Heart left ventricle (tissue), 16 donors: ENCODE measurements around the gene WWOX. TPM values are rescaled to one million over a fixed set of nuclear protein-coding genes. Genes with fewer than 3 reads are reported as not detected.

Experiments
- ATAC-seq, 4 donors: fragments of 200-7000 bp; cut with Tn5 transposase; one replicate each; pipeline ENCODE4 v1.9.1; 2020 to 2022; ENCODE audit warnings: moderate library complexity in 4 of 4, mild to moderate bottlenecking in 3 of 4, moderate number of reproducible peaks in 1 of 4
- DNase-seq, 5 donors: peaks; one replicate each; pipeline ENCODE4 v3.0.0-alpha.2; 2020
- H3K27ac ChIP-seq, 12 donors: fragments of 200-600 bp; sonication (generic) in 4 of 12; one replicate each; pipeline versions ENCODE4 v1.5.0 to v1.8.0; 2016 to 2022; ENCODE audit warnings: mild to moderate bottlenecking in 2 of 12
- H3K27me3 ChIP-seq, 9 donors: fragments of 200-600 bp; sonication (generic) in 2 of 9; one replicate each; pipeline versions ENCODE4 v1.5.1 to v1.8.0; 2016 to 2022; ENCODE audit warnings: mild to moderate bottlenecking in 3 of 9
- H3K36me3 ChIP-seq, 9 donors: fragments of 200-600 bp; sonication (generic) in 2 of 9; one replicate each; pipeline versions ENCODE4 v1.5.0 to v1.8.0; 2018 to 2022; ENCODE audit warnings: mild to moderate bottlenecking in 2 of 9
- H3K4me1 ChIP-seq, 12 donors: fragments of 200-600 bp; sonication (generic) in 4 of 12; one replicate each; pipeline versions ENCODE4 v1.5.0 to v1.8.0; 2016 to 2022; ENCODE audit warnings: mild to moderate bottlenecking in 3 of 12
- H3K4me3 ChIP-seq, 12 donors: fragments of 200-600 bp; sonication (generic) in 4 of 12; one replicate each; pipeline versions ENCODE4 v1.5.0 to v1.8.0; 2017 to 2022; ENCODE audit warnings: mild to moderate bottlenecking in 9 of 12, moderate library complexity in 4 of 12
- H3K9me3 ChIP-seq, 12 donors: fragments of 200-600 bp; sonication (generic) in 4 of 12; one replicate each; pipeline versions ENCODE4 v1.5.0 to v1.8.0; 2016 to 2022; ENCODE audit warnings: mild to moderate bottlenecking in 1 of 12
- POLR2A ChIP-seq, 2 donors: fragments of 450-650 bp; IDR thresholded peaks; one replicate each; pipeline ENCODE4 v1.6.1; 2017; ENCODE audit warnings: antibody characterized with exemption in 2 of 2, mild to moderate bottlenecking in 2 of 2, moderate library complexity in 2 of 2
- WGBS, 4 donors: extraction: QIAGEN DNeasy Blood & Tissue Kit in 2 of 4; methylation state at CpG; one replicate each; pipeline versions ENCODE4 v1.1.5 to v1.1.7; 2013 to 2018; 5-methylcytosine and 5-hydroxymethylcytosine counted together
- intact Hi-C, 10 donors: fragments of 100-400 bp; cut with DNase I; formaldehyde crosslinking; loops; one replicate each; pipeline versions ENCODE4 v1.11.1 to v1.14.2; 2022
- polyA plus RNA-seq, 2 donors: library from polyadenylated mRNA; stranded (reverse); fragments of 200-250 nt; gene quantifications; one replicate each; pipeline ENCODE4 v1.2.3, GENCODE V29; 2013
- total RNA-seq, 9 donors: library from RNA; depleted of rRNA in 2 of 9; stranded (reverse); fragments of >200 nt in 2 of 9; fragmentation: NEBNext Ultra II Directional in 3 of 9; extraction: Animal tissue kit (Norgen Biotek cat#: 25700) in 3 of 9; gene quantifications; one replicate each; pipeline versions ENCODE4 v1.1.0 to v1.2.4, GENCODE V29; 2016 to 2023
- TF ChIP-seq, protein P1 (sequence below), 12 donors: fragments of 200-600 bp; sonication (generic) in 4 of 12; IDR thresholded peaks; one replicate each; pipeline versions ENCODE4 v1.5.0 to v1.8.0; 2018 to 2022; ENCODE audit warnings: antibody characterized with exemption in 12 of 12, mild to moderate bottlenecking in 5 of 12
- donor health status: ischemic (EF 13 %, LVEDD 7.1; RV severe dilation, severe dysfunction).
- donor health status: healthy with polysubstance abuse.
- donor health status: DM: no; HTN: yes; CAD: no.
- donor health status: DM: no; HTN: no; CAD: no.
- donor health status: ischemic (EF 25% LVEDD 6.9; RV normal size, moderate dysfunction).
- donor health status: ischemic (EF 25% LVEDD 5.7; RV mildly dilated, moderate dysfunction).
- donor health status: healthy.
- donor health status: DM: yes; HTN: yes; CAD: no.
- donor health status: ischemic (EF 35%, LVEDD 5.7; RV mildly dilated, moderate dysfunction).
- donor health status: nonischemic (EF 11% LVEDD 7.7; RV severe dilation, severe dysfunction).
- donor health status: DM: yes; HTN: yes; CAD: no.
- donor health status: PGD.
- donor health status: ischemic (EF 29% LVEDD 5.4; RV normal size, mild dysfunction).
- donor health status: nonischemic (EF 23%, LVEDD 6.1; RV moderate dilation, normal function).

WWOX gene
- total and polyA plus RNA-seq, 11 donors, result 4.3 to 18.3 (median 9.1) TPM

GRCh38 chr16:78161023-78161729, 61.7 kb downstream of the WWOX start:
- no peak overlapping the region for H3K4me3 ChIP-seq
- ATAC-seq (no peak), DNase-seq (no peak)
- peaks cover 0 to 29% (median 7%) of the 10 kb centered on the region in 12 donors for H3K9me3 ChIP-seq
- 97 to 98% (median 97%) methylated on average over 5 of the region's 5 CpGs for WGBS, 4 donors
- intact Hi-C loops, result no loop called here
- TF ChIP-seq, protein P1, sequence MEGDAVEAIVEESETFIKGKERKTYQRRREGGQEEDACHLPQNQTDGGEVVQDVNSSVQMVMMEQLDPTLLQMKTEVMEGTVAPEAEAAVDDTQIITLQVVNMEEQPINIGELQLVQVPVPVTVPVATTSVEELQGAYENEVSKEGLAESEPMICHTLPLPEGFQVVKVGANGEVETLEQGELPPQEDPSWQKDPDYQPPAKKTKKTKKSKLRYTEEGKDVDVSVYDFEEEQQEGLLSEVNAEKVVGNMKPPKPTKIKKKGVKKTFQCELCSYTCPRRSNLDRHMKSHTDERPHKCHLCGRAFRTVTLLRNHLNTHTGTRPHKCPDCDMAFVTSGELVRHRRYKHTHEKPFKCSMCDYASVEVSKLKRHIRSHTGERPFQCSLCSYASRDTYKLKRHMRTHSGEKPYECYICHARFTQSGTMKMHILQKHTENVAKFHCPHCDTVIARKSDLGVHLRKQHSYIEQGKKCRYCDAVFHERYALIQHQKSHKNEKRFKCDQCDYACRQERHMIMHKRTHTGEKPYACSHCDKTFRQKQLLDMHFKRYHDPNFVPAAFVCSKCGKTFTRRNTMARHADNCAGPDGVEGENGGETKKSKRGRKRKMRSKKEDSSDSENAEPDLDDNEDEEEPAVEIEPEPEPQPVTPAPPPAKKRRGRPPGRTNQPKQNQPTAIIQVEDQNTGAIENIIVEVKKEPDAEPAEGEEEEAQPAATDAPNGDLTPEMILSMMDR (IDR thresholded peaks at IDR 0.05), result no peak
- no peak for TF ChIP-seq POLR2A (IDR thresholded peaks at IDR 0.05)
- no peaks in the 10 kb centered on the region for H3K27me3 ChIP-seq
- no peaks in the 10 kb centered on the region for H3K4me1 ChIP-seq
- H3K36me3 ChIP-seq, result no peaks in the 10 kb centered on the region
- H3K27ac ChIP-seq, result no peak overlapping the region

- intact Hi-C loops, result no loop called here
- no peak for ATAC-seq
- Histone ChIP-seq H3K9me3 (peaks cover 0 to 24% (median 7%) of the 10 kb centered on the region in 12 donors), H3K4me1 (no peaks in the 10 kb centered on the region), H3K4me3 (no peak overlapping the region), H3K27me3 (no peaks in the 10 kb centered on the region), H3K36me3 (no peaks in the 10 kb centered on the region), H3K27ac (no peak overlapping the region)
- 85 to 95% (median 90%) methylated on average over 11 to 12 of the region's 12 CpGs for WGBS, 4 donors
- DNase-seq, result no peak
- TF ChIP-seq POLR2A (IDR thresholded peaks at IDR 0.05), result no peak
- TF ChIP-seq, protein P1 (IDR thresholded peaks at IDR 0.05), result no peak
Observed at GRCh38 chr16:78163772-78164670, 64.6 kb downstream of the WWOX start.

DNA sequence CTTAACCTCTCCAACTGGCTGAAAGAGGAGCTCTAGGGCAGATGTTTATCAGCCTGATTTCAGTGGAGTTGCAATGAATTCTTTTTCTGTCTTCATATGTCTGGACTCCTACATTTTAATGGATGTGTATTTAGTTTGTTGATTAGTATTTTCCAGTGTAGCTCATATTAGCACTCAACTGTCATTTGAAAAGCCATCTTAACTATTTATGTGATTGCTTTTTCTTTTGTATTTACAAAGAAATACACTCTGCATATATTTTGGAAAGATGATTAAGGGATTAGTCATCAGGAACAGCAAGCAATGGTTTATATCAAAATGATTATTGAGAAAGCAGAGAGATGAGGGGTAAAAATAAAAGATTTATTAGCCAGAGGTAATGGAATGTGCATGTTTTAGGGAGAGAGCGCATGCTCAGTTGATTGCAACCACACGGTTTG, 71.1 kb downstream of the WWOX start:
- ATAC-seq, result no peak
- intact Hi-C loops, result no loop called here

More for the DNA sequence above, 71.1 kb downstream of the WWOX start:
- WGBS, 4 donors, result 84 to 90% (median 88%) methylated on average over 2 of the region's 2 CpGs
- H3K4me3 ChIP-seq, result no peak overlapping the region
- no peaks in the 10 kb centered on the region for H3K27me3 ChIP-seq
- DNase-seq, result no peak
- H3K9me3 ChIP-seq, result peaks cover 0 to 6% (median 0%) of the 10 kb centered on the region in 12 donors
- H3K4me1 ChIP-seq, result no peaks in the 10 kb centered on the region
- TF ChIP-seq, protein P1 (IDR thresholded peaks at IDR 0.05), result no peak
- TF ChIP-seq POLR2A (IDR thresholded peaks at IDR 0.05), result no peak
- no peaks in the 10 kb centered on the region for H3K36me3 ChIP-seq
- no peak overlapping the region for H3K27ac ChIP-seq
